B cell (primary cell): ENCODE data around the gene ASTN2. TPM values are rescaled to one million over a fixed set of nuclear protein-coding genes. Genes with fewer than 3 reads are reported as not detected.

ENCODE experiments used
- ATAC-seq: fragments of 200-7000 bp; cut with Tn5 transposase; one replicate; pipeline ENCODE4 v1.10.0; 2021; ENCODE audit warnings: low read depth, mild to moderate bottlenecking, moderate number of reproducible peaks, moderate library complexity
- CTCF ChIA-PET: fragments of 350-600 bp; sonication (Branson Sonifier 250); formaldehyde crosslinking; loops from one replicate; lab custom pipeline; 2021; ENCODE audit warnings: antibody characterized with exemption, inconsistent platforms; lab: Charles Lee
- POLR2A ChIA-PET: fragments of 350-600 bp; sonication (Branson Sonifier 250); formaldehyde crosslinking; loops from one replicate; lab custom pipeline; 2021; ENCODE audit warnings: antibody characterized with exemption; lab: Charles Lee
- DNase-seq: peaks from one replicate; pipeline ENCODE4 v3.0.0; 2013
- H2AFZ ChIP-seq: 2 replicates; pipeline ENCODE4 v1.6.1; 2012; ENCODE audit warnings: mild to moderate bottlenecking, low read depth, low read length; ENCODE audit not compliant: insufficient read depth, poor library complexity, severe bottlenecking
- H3K27ac ChIP-seq, 2 donors: 1 replicate in 1 of 2; 2 replicates in 1 of 2; pipeline ENCODE4 v1.5.1; 2012 to 2013; ENCODE audit warnings: low read length in 2 of 2, mild to moderate bottlenecking in 2 of 2, moderate library complexity in 1 of 2
- H3K27me3 ChIP-seq, 4 experiments: fragments of 200-600 bp in 1 of 4; sonication (generic) in 1 of 4; replicated peaks in 1 of 4; 1 replicate in 2 of 4; 2 replicates in 2 of 4; pipeline versions ENCODE4 v1.6.1 to v1.7.0; 2013 to 2016; ENCODE audit warnings: low read length in 3 of 4, mild to moderate bottlenecking in 2 of 4, mixed read lengths in 1 of 4, moderate library complexity in 1 of 4; ENCODE audit not compliant: insufficient read depth in 4 of 4, control insufficient read depth in 3 of 4; ENCODE audit errors: control extremely low read depth in 1 of 4
- H3K36me3 ChIP-seq, 2 experiments: replicated peaks in 1 of 2; 1 replicate in 1 of 2; 2 replicates in 1 of 2; pipeline versions ENCODE4 v1.6.1 to v1.7.1; 2013; ENCODE audit warnings: low read length in 1 of 2; ENCODE audit not compliant: insufficient read depth in 2 of 2, control insufficient read depth in 1 of 2; ENCODE audit errors: control extremely low read depth in 1 of 2, extremely low read depth in 1 of 2
- H3K4me1 ChIP-seq, 2 donors: fragments of 200-600 bp in 1 of 2; sonication (generic) in 1 of 2; 1 replicate in 1 of 2; 2 replicates in 1 of 2; pipeline versions ENCODE4 v1.5.1 to v1.6.1; 2013 to 2017; ENCODE audit warnings: low read length in 2 of 2; ENCODE audit not compliant: control insufficient read depth in 2 of 2, insufficient read depth in 2 of 2
- H3K4me2 ChIP-seq: replicated peaks from 2 replicates; pipeline ENCODE3; 2012; ENCODE audit warnings: mild to moderate bottlenecking, low read depth, low read length; ENCODE audit not compliant: poor library complexity, severe bottlenecking
- H3K4me3 ChIP-seq, 5 experiments: fragments of 200-600 bp in 1 of 5; sonication (generic) in 1 of 5; 1 replicate in 3 of 5; 2 replicates in 2 of 5; pipeline versions ENCODE4 v1.5.1 to v1.7.0; 2011 to 2016; ENCODE audit warnings: low read length in 4 of 5, mild to moderate bottlenecking in 4 of 5, low read depth in 2 of 5, control low read depth in 1 of 5, moderate library complexity in 1 of 5; ENCODE audit not compliant: insufficient read depth in 1 of 5; ENCODE audit errors: control extremely low read depth in 1 of 5, extremely low read depth in 1 of 5
- H3K79me2 ChIP-seq: fragments of 200-600 bp; sonication (generic); one replicate; pipeline ENCODE4 v1.6.0; 2016; ENCODE audit warnings: low read length; ENCODE audit not compliant: control insufficient read depth, insufficient read depth
- H3K9ac ChIP-seq: fragments of 200-600 bp; sonication (generic); 2 replicates; pipeline ENCODE4 v1.6.1; 2017; ENCODE audit warnings: mild to moderate bottlenecking, low read length, moderate library complexity
- H3K9me3 ChIP-seq, 3 donors: one replicate each; pipeline versions ENCODE4 v1.6.1 to v1.7.1; 2013; ENCODE audit warnings: low read length in 2 of 3; ENCODE audit not compliant: control insufficient read depth in 2 of 3, insufficient read depth in 1 of 3; ENCODE audit errors: control extremely low read depth in 1 of 3
- H4K20me1 ChIP-seq: 2 replicates; pipeline ENCODE4 v1.6.0; 2012; ENCODE audit warnings: mild to moderate bottlenecking, low read length; ENCODE audit not compliant: insufficient read depth, control insufficient read depth, poor library complexity, severe bottlenecking
- H3K27ac Mint-ChIP-seq: one replicate; pipeline ENCODE4 v1.8.0; 2021; ENCODE audit warnings: mixed read lengths
- H3K27me3 Mint-ChIP-seq: one replicate; pipeline ENCODE4 v1.8.0; 2021; ENCODE audit warnings: mixed read lengths
- H3K4me1 Mint-ChIP-seq: one replicate; pipeline ENCODE4 v1.8.0; 2021; ENCODE audit warnings: mixed read lengths
- H3K4me3 Mint-ChIP-seq: one replicate; pipeline ENCODE4 v1.8.0; 2021; ENCODE audit warnings: mixed read lengths
- H3K9me3 Mint-ChIP-seq: one replicate; pipeline ENCODE4 v1.8.0; 2022; ENCODE audit warnings: mixed read lengths; ENCODE audit not compliant: insufficient read depth
- CTCF ChIP-seq: fragments of 200-600 bp; IDR thresholded peaks from one replicate; pipeline ENCODE4 v1.8.0; 2022; ENCODE audit warnings: antibody characterized with exemption, mild to moderate bottlenecking
- EZH2 ChIP-seq: IDR thresholded peaks from 2 replicates; pipeline ENCODE4 v1.6.1; 2012; ENCODE audit warnings: borderline replicate concordance, low read depth, mild to moderate bottlenecking, moderate library complexity, low read length; ENCODE audit not compliant: insufficient read depth, poor library complexity, severe bottlenecking
- WGBS: methylation state at CpG from one replicate; pipeline ENCODE4 v1.1.5; 2013; ENCODE audit warnings: missing lambda C conversion rate; ENCODE audit not compliant: insufficient coverage; 5-methylcytosine and 5-hydroxymethylcytosine counted together
- intact Hi-C: fragments of 100-400 bp; cut with micrococcal nuclease; formaldehyde crosslinking; loops from one replicate; pipeline ENCODE4 v1.10.0; 2022
- polyA plus RNA-seq: library from polyadenylated mRNA; depleted of rRNA; stranded (reverse); fragments of >200 nt; gene quantifications from 2 replicates; pipeline ENCODE4 v1.2.3, GENCODE V29; 2012
- total RNA-seq, 2 donors: library from RNA; stranded (reverse); fragments of 120-200 nt in 1 of 2; gene quantifications; 1 replicate in 1 of 2; 2 replicates in 1 of 2; pipeline versions ENCODE4 v1.2.3 to v1.2.4, GENCODE V29; 2013 to 2022

ASTN2 gene
- total and polyA plus RNA-seq, 2 donors (not counting 1 experiment from before 2014, with no cell fraction given): 1.2 to 3.6 TPM

- H2AFZ ChIP-seq: no peak overlapping the region
- no peaks in the 10 kb centered on the region for H3K27me3 Mint-ChIP-seq
- H3K27ac ChIP-seq: no peak overlapping the region
- H3K4me3 Mint-ChIP-seq: no peak overlapping the region
- 100% methylated on average over 1 of the region's 1 CpG for WGBS
- CTCF ChIA-PET: no interaction called here
- H3K4me1 Mint-ChIP-seq: no peaks in the 10 kb centered on the region
- no peak overlapping the region for H3K9ac ChIP-seq
- H3K36me3 ChIP-seq: no peaks in the 10 kb centered on the region
- H3K27ac Mint-ChIP-seq: no peak overlapping the region
- intact Hi-C loops: no loop called here
- H3K4me2 ChIP-seq: no peak overlapping the region
- no peaks in the 10 kb centered on the region for H3K79me2 ChIP-seq
- POLR2A ChIA-PET: no interaction called here
- H3K27me3 ChIP-seq: no peaks in the 10 kb centered on the region
- TF ChIP-seq CTCF (no peak), EZH2 (no peak)
- no peaks in the 10 kb centered on the region for H3K4me1 ChIP-seq
- H3K4me3 ChIP-seq: no peak overlapping the region
- H4K20me1 ChIP-seq: no peaks in the 10 kb centered on the region
- DNase-seq: no peak
- no peaks in the 10 kb centered on the region for H3K9me3 ChIP-seq
- H3K9me3 Mint-ChIP-seq: no peaks in the 10 kb centered on the region
- ATAC-seq: no peak
Observed at GRCh38 chr9:116482740-116483139, 932.1 kb downstream of the ASTN2 start.

DNA sequence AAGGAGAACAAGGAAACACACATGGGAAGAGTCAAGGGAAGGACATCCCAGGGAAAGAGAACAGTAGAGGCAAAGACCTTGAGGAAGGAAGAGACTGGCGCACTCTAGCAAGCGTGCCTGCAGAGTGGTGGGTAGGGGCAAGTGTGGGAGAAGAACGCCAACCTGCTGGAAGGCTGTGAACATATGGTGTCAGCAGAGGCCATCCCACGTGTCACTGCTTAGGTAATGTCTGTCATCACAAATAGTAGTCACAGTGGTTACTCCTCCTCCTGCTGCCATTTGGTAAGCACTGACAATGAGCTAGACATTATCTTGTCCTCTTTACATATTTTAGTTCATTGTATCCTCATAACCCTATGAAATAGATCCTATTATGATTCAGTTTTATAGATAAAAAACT is 934.2 kb downstream of the ASTN2 start:
- no peaks in the 10 kb centered on the region for H3K27me3 ChIP-seq
- no peaks in the 10 kb centered on the region for H3K27me3 Mint-ChIP-seq
- ATAC-seq: no peak
- no peak overlapping the region for H3K9ac ChIP-seq
- no peak overlapping the region for H2AFZ ChIP-seq
- H3K4me3 ChIP-seq: no peak overlapping the region
- H3K27ac ChIP-seq: no peak overlapping the region
- no peak overlapping the region for H3K27ac Mint-ChIP-seq
- no peaks in the 10 kb centered on the region for H4K20me1 ChIP-seq
- WGBS: 100% methylated on average over 3 of the region's 4 CpGs
- no peaks in the 10 kb centered on the region for H3K4me1 Mint-ChIP-seq
- no peaks in the 10 kb centered on the region for H3K36me3 ChIP-seq
- no peak for DNase-seq
- intact Hi-C loops: no loop called here
- H3K9me3 Mint-ChIP-seq: no peaks in the 10 kb centered on the region
- no peak for TF ChIP-seq EZH2
- no peak for TF ChIP-seq CTCF
- POLR2A ChIA-PET: no interaction called here
- no peak overlapping the region for H3K4me2 ChIP-seq
- no peaks in the 10 kb centered on the region for H3K79me2 ChIP-seq
- H3K4me3 Mint-ChIP-seq: no peak overlapping the region
- CTCF ChIA-PET: no interaction called here
- H3K4me1 ChIP-seq: no peaks in the 10 kb centered on the region
- peaks cover 0 to 4% (median 0%) of the 10 kb centered on the region in 3 donors for H3K9me3 ChIP-seq
